DMS 273 (cell line): ENCODE data around the gene RPS25.
A peak's percentile ranks its signal among the peaks of the same experiment; 100 is the strongest.
"Not testable (repeated sequence)": the region's sequence is repeated elsewhere in the genome, so short reads cannot be mapped to it uniquely, and the experiment has no call there.

Experiments used
- DNase-seq: peaks from one replicate; lab custom pipeline; 2025; ENCODE audit not compliant: unreplicated experiment; lab: John Stamatoyannopoulos, UW

RPS25 gene

DNA sequence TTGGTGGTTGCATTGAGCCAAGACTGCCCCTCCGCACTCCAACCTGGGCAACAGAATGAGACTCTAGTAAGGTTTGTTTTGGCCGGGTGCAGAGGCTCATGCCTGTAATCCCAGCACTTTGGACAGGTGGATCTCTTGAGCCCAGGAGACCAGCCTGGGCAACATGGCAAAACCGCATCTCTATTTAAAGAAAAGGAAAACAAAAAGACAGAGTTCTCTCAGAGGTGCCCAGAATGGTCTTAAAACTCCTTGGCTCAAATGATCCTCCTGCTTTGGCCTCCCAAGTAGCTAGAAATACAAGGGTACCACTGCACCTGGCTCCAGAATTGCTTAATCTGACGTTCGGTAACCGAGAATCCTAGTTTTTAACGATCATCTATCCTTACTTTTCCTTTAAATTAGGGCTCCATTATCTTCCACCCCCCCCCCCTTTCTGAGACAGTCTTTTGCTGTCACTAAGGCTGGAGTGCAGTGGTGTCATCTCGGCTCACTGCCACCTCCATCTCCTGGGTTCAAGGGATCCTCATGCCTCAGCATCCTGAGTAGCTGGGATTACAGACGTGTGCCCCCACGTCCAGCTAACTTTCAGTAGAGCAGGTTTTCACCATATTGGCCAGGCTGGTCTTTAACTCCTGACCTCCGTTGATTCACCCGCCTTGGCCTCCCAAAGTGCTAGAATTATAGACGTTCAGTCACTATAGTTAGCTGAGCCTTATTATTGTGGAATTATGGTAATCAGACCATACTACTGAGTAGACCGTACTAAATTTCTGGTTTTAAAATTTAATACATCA lies 1.7 kb downstream of the RPS25 start:
- DNase-seq, result no peak

DNA sequence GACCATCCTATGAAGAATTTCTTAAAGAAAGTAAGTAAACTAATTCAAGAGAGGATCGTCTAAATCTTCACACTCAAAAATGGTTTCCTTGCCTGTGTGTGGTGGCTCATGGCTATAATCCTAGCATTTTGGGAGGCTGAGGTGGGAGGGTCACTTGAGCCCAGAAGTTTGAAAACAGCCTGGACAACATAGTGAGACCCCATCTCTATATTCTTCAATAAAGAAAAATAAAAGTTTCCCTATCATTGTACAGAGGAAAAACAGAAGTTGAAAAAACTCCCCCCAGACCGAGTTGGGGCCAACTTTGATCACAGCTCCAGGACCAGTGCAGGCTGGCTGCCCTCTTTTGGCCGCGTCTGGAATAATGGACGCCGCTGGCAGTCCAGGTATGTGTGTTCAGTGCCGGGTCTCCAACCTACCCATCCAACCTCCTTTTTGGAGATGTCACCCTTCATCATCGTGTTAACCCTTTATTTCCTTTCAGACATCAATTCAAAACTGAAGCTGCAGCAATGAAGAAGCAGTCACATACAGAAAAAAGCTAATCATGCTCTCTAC lies 3.0 kb downstream of the RPS25 start:
- peak; percentile 12 for DNase-seq

DNA sequence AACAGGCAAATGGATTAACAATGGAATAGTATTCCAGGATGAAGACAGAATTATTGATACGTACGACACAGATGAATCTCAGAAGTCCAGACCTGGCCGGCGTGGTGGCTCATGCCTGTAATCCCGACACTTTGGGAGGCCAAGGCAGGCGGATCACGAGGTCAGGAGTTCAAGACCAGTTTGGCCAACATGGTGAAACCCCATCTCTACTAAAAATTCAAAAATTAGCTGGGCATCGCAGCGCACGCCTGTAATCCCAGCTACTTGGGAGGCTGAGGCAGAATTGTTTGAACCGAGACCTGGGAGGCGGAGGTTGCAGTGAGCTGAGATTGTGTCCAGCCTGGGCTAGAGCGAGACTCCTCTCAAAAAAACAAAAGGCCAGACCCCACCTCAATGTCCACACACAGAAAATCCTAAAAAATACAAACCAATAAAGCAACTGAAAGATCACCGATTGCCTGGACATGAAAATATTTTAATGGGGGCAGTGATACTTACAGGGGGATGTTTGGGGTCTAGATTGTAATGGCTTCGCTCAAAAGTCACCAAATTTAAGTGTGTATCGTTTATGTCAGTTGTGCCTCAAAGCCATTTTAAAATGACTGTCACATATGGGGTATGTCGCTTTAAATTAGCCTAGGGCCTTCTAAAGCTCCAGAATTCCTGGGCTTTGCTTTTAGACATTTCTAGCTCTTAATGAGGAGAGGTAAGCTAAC lies 3.8 kb downstream of the RPS25 start:
- peak; percentile 15 for DNase-seq

- DNase-seq, result no peak
Measured at GRCh38 chr11:119012629-119013170, 5.4 kb downstream of the RPS25 start.

DNA sequence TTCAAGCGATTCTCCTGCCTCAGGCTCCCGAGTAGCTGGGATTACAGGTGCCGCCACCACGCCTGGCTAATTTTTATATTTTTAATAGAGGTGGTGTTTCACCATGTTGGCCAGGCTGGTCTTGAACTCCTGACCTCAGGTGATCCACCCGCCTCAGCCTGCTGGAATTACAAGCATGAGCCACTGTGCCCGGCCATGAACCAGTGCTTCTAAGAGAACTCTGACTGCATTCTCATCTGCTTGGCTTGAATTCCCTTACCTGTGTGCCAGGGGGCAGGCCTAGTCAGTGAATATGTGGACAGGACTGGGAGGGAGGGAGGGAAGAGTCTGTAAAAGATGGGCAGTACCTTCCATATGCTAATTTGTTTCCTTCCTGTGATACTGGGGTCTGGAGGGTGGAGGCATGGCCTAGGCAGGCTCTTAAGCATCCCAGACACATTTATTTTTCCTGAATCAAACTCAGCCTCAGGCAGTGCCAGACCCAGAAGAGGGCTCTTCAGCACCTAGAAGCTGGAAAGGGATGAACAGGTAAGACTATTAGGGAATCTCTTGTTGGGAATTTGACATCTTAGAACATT lies 6.6 kb downstream of the RPS25 start:
- no peak for DNase-seq

GRCh38 chr11:119006656-119007055 lies 11.5 kb downstream of the RPS25 start:
- no peak for DNase-seq

DNA sequence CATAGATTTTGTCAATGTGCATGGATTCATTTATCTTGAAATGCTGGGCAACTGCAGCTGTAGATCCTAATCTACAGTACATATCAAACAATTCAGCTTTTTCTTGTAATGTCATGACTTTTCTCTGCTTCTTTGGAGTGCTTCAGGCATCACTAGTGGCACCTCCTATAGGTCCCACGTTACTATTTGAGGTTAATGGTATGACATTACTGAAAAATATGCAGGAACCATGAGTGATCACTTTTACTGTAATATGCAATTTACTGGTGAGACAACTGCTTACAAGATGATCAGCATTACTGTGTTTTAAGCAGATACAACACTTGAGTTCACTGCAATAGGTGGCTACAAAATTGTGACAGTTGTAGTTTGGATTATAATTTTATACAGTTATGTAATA lies 17.2 kb downstream of the RPS25 start:
- DNase-seq, result no peak

GRCh38 chr11:118998822-118999221 lies 19.3 kb downstream of the RPS25 start:
- no peak for DNase-seq

DNA sequence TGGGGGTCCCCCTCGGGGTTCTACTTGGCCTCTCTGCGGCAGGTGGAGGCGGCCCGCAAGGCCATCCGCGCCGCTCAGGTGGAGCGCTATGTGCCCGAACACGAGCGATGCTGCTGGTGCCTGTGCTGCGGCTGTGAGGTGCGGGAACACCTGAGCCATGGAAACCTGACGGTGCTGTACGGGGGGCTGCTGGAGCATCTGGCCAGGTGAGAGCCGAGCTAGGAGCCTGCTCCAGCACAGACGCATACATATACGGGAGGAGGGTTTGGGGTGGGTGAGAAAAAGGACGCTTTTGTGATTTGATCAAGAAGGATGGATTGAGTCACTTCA lies 19.8 kb downstream of the RPS25 start:
- peak; percentile 37 for DNase-seq

DNA sequence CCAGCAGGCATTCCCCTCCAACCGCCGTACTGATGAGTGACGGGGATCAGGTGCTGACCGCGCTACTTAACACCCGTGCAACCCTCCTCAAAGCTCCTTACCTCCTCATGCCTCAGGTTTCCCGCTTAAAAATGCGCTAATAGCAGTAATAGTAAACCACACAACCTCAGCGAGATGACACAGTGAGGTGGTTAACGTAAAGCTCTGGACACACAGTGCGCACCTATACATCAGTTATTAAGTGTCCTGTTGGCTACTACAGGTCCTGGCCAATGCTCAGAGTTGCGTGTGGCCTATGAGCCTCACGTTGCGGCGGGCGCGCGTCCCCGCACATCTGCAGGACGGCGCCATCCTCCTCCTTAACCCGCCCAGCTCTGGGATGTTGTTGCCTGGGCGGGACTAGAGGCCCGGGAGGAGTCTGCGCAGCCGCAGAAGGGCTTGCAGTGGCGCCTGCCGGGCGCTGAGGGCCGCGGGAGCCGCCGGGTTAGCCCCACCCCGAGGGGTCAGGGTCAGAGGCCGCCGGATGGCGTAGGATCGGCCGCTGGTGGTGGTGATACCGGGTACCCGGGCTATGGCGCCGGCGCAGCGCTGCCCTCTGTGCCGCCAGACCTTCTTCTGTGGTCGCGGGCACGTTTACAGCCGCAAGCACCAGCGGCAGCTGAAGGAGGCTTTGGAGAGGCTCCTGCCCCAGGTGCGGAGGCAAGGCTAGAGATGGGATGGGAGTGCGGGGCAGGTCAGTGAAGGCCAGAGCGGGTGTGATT lies 20.3 kb downstream of the RPS25 start, which contains the start of gene CENATAC:
Gene CENATAC, plus strand, starts transcription at position 512 of the 761 bp plus-strand sequence. Its CDS starts 60 bp downstream, at position 572.
- DNase-seq, result peak; percentile 92

DNA sequence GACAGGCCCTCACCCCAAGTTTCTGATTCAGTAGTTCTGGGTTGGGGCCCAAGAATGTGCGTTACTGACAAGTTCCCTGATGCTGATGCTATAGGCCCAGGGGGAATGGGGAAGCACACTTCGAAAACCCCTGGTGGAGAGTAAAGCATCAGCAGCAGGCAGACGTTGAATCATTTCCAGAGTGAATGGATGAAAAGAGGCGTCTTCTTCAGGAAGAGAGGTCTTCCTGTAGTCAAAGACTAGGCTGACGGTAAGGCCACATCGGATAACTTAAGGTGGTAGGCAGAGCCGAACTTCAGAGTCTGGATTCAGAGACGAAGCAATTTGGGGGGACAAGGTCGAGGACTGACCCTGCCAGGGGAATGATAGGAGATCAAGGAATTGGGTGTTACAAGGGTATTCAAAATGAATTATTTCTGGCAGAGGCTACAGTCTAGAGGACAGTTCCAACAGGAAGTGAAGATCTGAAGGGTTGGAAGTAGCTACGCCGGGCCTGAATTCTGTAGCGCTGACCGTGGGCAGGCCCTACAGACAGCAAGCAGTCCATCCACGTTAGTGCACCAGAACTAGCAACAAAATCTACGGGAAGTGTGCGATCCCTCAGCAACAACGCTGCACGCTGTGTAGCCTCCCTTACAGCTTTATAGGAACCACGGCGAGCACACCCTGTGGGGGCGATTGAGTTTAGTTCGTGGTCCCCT lies 21.1 kb downstream of the RPS25 start:
- peak; percentile 41 for DNase-seq

GRCh38 chr11:118991486-118992038 lies 26.6 kb downstream of the RPS25 start:
- not testable (repeated sequence) for DNase-seq

DNA sequence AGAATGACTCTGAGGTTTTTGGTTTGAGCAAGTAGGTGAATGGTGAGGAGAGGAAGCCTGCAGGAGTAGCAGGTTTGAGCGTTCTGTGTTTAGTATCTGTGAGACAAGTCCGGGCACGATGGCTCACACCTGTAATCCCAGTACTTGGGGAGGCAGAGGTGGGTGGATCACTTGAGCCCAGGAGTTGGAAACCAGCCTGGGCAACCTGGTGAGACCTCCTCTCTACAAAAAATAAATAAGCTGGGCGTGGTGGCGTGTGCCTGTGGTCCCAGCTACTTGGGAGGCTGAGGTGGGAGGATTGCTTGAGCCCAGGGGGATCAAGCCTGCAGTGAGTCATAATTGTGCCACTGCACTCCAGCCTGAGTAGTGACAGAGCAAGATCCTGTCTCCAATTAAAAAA lies 29.9 kb downstream of the RPS25 start:
- DNase-seq, result no peak

DNA sequence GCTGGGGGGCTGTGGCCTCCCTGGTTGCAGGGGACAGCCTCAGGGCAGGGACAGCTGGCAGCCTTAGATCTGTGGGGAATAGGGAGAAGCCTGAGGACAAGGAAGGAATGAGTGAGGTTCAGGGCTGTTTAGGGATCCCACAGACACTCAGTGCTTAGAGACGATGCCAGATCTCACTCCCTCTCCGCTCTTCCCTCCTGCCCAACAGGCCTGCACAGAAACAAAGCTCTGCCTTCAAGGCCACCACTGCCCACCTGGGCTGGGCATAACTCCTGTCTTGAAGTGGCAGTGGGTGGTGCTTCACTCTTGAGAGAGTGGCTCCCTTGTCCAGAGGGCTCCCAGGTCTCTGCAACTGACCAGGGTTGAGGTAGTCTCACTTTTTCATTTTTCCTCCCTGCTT lies 33.3 kb downstream of the RPS25 start:
- DNase-seq, result no peak

DNA sequence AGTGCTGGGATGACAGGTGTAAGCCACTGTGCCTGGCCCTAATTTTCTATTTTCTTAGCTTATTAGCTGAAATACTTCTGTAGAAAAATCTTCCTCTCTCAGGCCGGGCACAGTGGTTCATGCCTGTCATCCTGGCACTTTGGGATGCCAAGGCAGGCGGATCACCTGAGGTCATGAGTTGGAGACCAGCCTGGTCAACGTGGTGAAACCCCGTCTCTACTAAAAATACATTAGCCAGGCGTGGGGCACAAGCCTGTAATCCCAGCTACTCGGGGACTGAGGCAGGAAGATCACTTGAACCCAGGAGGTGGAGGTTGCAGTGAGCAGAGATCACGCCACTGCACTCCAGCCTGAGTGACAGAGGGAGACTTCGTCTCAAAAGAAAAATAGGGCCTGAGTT lies 33.8 kb downstream of the RPS25 start:
- not testable (repeated sequence) for DNase-seq

- no peak for DNase-seq
Measured at GRCh38 chr11:118980191-118980881, 37.8 kb downstream of the RPS25 start.

DNA sequence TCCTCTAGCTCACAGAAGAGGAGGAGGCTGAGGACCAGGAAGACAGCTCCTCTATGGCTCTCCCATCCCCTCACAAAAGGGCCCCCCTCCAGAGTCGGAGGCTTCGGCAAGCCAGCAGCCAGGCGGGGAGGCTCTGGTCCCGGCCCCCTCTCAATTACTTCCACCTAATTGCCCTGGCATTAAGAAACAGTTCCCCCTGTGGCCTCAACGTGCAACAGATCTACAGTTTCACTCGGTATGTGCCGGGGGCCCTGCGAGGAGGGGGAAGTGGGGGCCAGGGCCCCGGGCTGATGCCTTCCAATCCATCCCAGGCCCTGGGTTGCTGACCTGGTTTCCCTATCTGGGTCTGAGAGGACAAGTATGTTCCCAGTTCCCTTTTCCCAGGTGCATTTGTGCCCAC lies 38.7 kb downstream of the RPS25 start:
- peak; percentile 46 for DNase-seq

DNA sequence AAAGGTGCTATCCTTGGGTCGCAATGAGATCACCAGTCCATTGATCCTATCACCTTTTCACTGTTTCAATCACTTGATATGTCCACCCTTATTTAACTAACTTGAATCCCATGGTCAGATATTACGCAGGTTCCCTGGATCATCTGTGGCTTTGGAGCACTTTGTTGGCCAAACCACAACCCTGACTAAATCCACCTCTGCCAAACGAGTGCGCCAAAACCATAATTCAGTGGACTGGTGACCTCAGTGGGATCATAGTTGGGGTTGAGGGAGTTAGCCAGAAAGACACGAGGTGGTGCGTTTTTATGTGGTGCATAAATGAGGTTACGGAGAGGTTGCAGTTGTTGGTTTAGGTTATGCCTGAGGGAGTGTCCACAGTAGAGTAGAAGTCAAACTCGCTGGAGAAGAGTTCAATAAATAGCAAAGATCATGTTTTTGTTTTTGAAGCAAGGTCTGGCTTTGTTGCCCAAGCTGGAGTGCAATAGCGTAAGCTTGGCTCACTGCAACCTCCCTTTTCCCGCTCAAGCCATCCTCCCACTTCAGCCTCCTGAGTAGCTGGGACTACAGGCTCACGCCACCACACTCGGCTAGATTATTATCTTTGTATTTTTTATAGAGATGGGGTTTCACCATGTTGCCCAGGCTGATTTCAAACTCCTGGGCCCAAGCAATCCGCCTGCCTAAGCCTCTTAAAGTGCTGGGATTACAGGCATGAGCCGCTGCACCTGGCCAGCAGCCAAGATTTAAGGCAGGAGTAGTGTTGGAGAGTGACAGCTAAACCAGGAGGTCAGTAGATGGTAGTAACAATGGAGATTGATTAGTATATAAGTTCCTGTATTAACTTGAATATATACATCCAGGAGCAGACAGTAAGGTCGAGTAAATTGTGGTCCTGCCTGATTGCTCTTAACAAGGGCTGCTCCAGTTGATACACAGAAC lies 42.1 kb downstream of the RPS25 start:
- peak; percentile 10 for DNase-seq
